Endothelial cell of umbilical vein (primary cell): ENCODE data around the gene ATOSA. TPM values are rescaled to one million over a fixed set of nuclear protein-coding genes. Genes with fewer than 3 reads are reported as not detected.

Experiments used
- BruUV-seq: library from RNA; stranded (reverse); fragments of 400-500 nt; replicated peaks from 2 replicates; lab custom pipeline; 2021; lab: Mats Ljungman, UMichigan
- CTCF ChIA-PET: fragments of 300-600, 350-600 bp; sonication (Branson Sonifier 250); formaldehyde crosslinking; loops from one replicate; lab custom pipeline; 2021; ENCODE audit warnings: antibody characterized with exemption, inconsistent platforms; lab: Charles Lee
- POLR2A ChIA-PET: fragments of 300-600, 350-600 bp; sonication (Branson Sonifier 250); formaldehyde crosslinking; loops from one replicate; lab custom pipeline; 2021; ENCODE audit warnings: antibody characterized with exemption, inconsistent platforms; lab: Charles Lee
- DNase-seq: peaks from one replicate; pipeline ENCODE4 v3.0.0-alpha.2; 2011; ENCODE audit warnings: low read depth, low spot score
- FAIRE-seq: peaks from 2 replicates; lab custom pipeline; 2011; peaks lifted over from hg19 to GRCh38; lab: Jason Lieb, UNC
- H2AFZ ChIP-seq: 2 replicates; pipeline ENCODE4 v1.6.0; 2012; ENCODE audit warnings: low read depth, low read length, control low read depth, inconsistent platforms
- H3K27ac ChIP-seq: 2 replicates; pipeline ENCODE4 v1.5.1; 2011; ENCODE audit warnings: low read depth, mild to moderate bottlenecking, control low read depth, low read length, moderate library complexity; ENCODE audit not compliant: insufficient read depth
- H3K27me3 ChIP-seq, 2 experiments: 2 replicates each; pipeline versions ENCODE4 v1.6.0 to v1.6.1; 2011; ENCODE audit warnings: low read length in 2 of 2, mixed read lengths in 1 of 2; ENCODE audit not compliant: control insufficient read depth in 2 of 2, insufficient read depth in 2 of 2
- H3K36me3 ChIP-seq, 2 experiments: 2 replicates in 1 of 2; 3 replicates in 1 of 2; pipeline ENCODE4 v1.5.1; 2011; ENCODE audit warnings: low read length in 2 of 2, mild to moderate bottlenecking in 1 of 2, moderate library complexity in 1 of 2; ENCODE audit not compliant: control insufficient read depth in 2 of 2, insufficient read depth in 2 of 2; ENCODE audit errors: extremely low read depth in 1 of 2
- H3K4me1 ChIP-seq: 3 replicates; pipeline ENCODE4 v1.5.1; 2011; ENCODE audit warnings: mild to moderate bottlenecking, low read length; ENCODE audit not compliant: control insufficient read depth, insufficient read depth; ENCODE audit errors: extremely low read depth
- H3K4me2 ChIP-seq: 2 replicates; pipeline ENCODE4 v1.6.1; 2011; ENCODE audit warnings: low read length, control low read depth, mixed read lengths; ENCODE audit not compliant: insufficient read depth
- H3K4me3 ChIP-seq, 3 experiments: fragments of 200-600 bp in 1 of 3; sonication (generic), shearing (Covaris generic) in 1 of 3; replicated peaks in 1 of 3; 2 replicates each; pipeline ENCODE4 v1.5.1; 2011 to 2016; ENCODE audit warnings: control low read depth in 3 of 3, low read length in 3 of 3, mild to moderate bottlenecking in 2 of 3, inconsistent platforms in 1 of 3, low read depth in 1 of 3, moderate library complexity in 1 of 3; ENCODE audit not compliant: insufficient read depth in 1 of 3
- H3K79me2 ChIP-seq: 2 replicates; pipeline ENCODE4 v1.6.0; 2012; ENCODE audit warnings: low read length, inconsistent platforms; ENCODE audit not compliant: control insufficient read depth, insufficient read depth
- H3K9ac ChIP-seq: replicated peaks from 2 replicates; pipeline ENCODE3; 2011; ENCODE audit warnings: low read length, control low read depth; ENCODE audit not compliant: insufficient read depth; ENCODE audit errors: extremely low read depth
- H3K9me1 ChIP-seq: replicated peaks from 3 replicates; pipeline ENCODE4 v1.6.0; 2011; ENCODE audit warnings: mild to moderate bottlenecking, low read length; ENCODE audit not compliant: control insufficient read depth, insufficient read depth; ENCODE audit errors: extremely low read depth
- H3K9me3 ChIP-seq: replicated peaks from 2 replicates; pipeline ENCODE4 v1.5.1; 2012; ENCODE audit warnings: low read length, inconsistent platforms; ENCODE audit not compliant: control insufficient read depth, insufficient read depth
- H4K20me1 ChIP-seq: replicated peaks from 2 replicates; pipeline ENCODE3; 2011; ENCODE audit warnings: mild to moderate bottlenecking, low read length; ENCODE audit not compliant: control insufficient read depth, insufficient read depth; ENCODE audit errors: extremely low read depth
- CTCF ChIP-seq, 2 donors: IDR thresholded peaks; 1 replicate in 1 of 2; 2 replicates in 1 of 2; pipeline ENCODE4 v1.5.1; 2011; ENCODE audit warnings: low read length in 2 of 2, mild to moderate bottlenecking in 2 of 2, moderate library complexity in 2 of 2, control low read depth in 1 of 2, inconsistent platforms in 1 of 2, low read depth in 1 of 2; ENCODE audit not compliant: insufficient read depth in 1 of 2; ENCODE audit errors: extremely low read depth in 1 of 2
- EZH2 ChIP-seq: IDR thresholded peaks from 2 replicates; pipeline ENCODE4 v1.6.1; 2012; ENCODE audit warnings: borderline replicate concordance, low read depth, mild to moderate bottlenecking, moderate library complexity, low read length, inconsistent platforms; ENCODE audit not compliant: severe bottlenecking
- FOS ChIP-seq: IDR thresholded peaks from 2 replicates; pipeline ENCODE4 v1.6.1; 2011; ENCODE audit warnings: mild to moderate bottlenecking, low read length, moderate library complexity, borderline replicate concordance; ENCODE audit not compliant: insufficient read depth
- GATA2 ChIP-seq: IDR thresholded peaks from 2 replicates; pipeline ENCODE4 v1.7.0; 2011; ENCODE audit warnings: low read depth, mild to moderate bottlenecking, moderate library complexity, mixed read lengths, low read length; ENCODE audit not compliant: insufficient read length, insufficient read depth
- JUN ChIP-seq: IDR thresholded peaks from 2 replicates; pipeline ENCODE4 v1.6.1; 2011; ENCODE audit warnings: borderline replicate concordance, low read depth; ENCODE audit not compliant: insufficient read length, insufficient read depth
- MYC ChIP-seq: IDR thresholded peaks from one replicate; pipeline ENCODE4 v1.6.1; 2011; ENCODE audit warnings: mild to moderate bottlenecking, low read depth, low read length
- POLR2AphosphoS5 ChIP-seq: IDR thresholded peaks from 2 replicates; pipeline ENCODE4 v1.6.1; 2012; ENCODE audit warnings: low read depth, mild to moderate bottlenecking, control low read depth, low read length, moderate library complexity; ENCODE audit not compliant: insufficient read depth
- dilution Hi-C: fragments of 300-500 bp; cut with MboI; formaldehyde crosslinking; loops from one replicate; pipeline ENCODE4 v1.15.0; 2019; ENCODE audit warnings: low sequenced_read_pairs; ENCODE audit not compliant: extremely low pct_ligation_motif_present
- intact Hi-C: fragments of 100-400 bp; cut with micrococcal nuclease; formaldehyde crosslinking; loops from one replicate; pipeline ENCODE4 v1.10.0; 2022
- polyA plus RNA-seq, 4 experiments: library from polyadenylated mRNA; depleted of rRNA in 3 of 4; stranded (reverse) in 3 of 4; unstranded in 1 of 4; fragments of >200 nt; gene quantifications; 2 replicates each; pipeline versions ENCODE4 v1.2.1 to v1.2.3, GENCODE V29; 2011 to 2012; ENCODE audit warnings: missing spikeins in 1 of 4
- total RNA-seq: library from RNA; stranded (reverse); gene quantifications from 2 replicates; pipeline ENCODE4 v1.2.3, GENCODE V29; 2021
- TF ChIP-seq, protein P1 (sequence below): IDR thresholded peaks from 2 replicates; pipeline ENCODE4 v1.6.1; 2011; ENCODE audit not compliant: insufficient read depth, insufficient read length

The ATOSA gene
- total and polyA plus RNA-seq, 2 donors (not counting 3 experiments of a cell fraction or from before 2014, with no cell fraction given), result 19.4 to 41.1 TPM

DNA sequence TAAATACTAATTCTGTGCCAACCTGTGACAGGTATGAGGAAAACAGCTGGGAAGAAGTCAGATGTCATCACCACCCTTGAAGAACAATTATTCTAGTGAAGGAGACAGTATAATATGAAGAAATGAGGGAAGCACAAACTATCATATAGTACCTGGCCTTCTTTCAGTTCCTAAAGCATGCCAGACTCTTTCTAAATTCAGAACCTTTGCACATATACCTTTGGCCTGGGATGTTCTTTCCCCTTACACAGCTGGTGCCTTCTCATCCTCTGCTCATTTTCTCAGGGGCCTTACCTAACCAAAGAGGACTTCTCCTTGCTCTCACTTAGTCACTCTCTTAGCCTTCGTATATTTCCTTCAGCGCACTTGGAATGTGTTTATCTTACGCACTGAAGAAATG, 19.0 kb downstream of the ATOSA start:
- FAIRE-seq, result no peak
- ChIA-PET CTCF (no interaction called here), POLR2A (no interaction called here)
- TF ChIP-seq GATA2 (no peak), CTCF (IDR thresholded peaks at IDR 0.05; ENCODE audit: extremely low read depth in 1 of 2, insufficient read depth in 1 of 2, low read depth in 1 of 2, low read length in 2 of 2) (no peak), JUN (no peak), POLR2AphosphoS5 (no peak), FOS (no peak), MYC (no peak), EZH2 (no peak)
- TF ChIP-seq, protein P1, sequence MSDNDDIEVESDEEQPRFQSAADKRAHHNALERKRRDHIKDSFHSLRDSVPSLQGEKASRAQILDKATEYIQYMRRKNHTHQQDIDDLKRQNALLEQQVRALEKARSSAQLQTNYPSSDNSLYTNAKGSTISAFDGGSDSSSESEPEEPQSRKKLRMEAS, result no peak
- no peaks in the 10 kb centered on the region for H4K20me1 ChIP-seq
- H3K27me3 ChIP-seq, result no peaks in the 10 kb centered on the region
- H3K9ac ChIP-seq, result no peak overlapping the region
- BruUV-seq, result no TSS peak
- H3K27ac ChIP-seq, result no peak overlapping the region
- intact Hi-C loops (no loop called here), dilution Hi-C loops (no loop called here)
- peaks cover 2 to 8% of the 10 kb centered on the region in 2 experiments for H3K36me3 ChIP-seq
- no peak for DNase-seq
- H3K9me3 ChIP-seq, result no peaks in the 10 kb centered on the region
- no peaks in the 10 kb centered on the region for H3K4me1 ChIP-seq
- no peaks in the 10 kb centered on the region for H3K9me1 ChIP-seq
- no peak overlapping the region for H3K4me3 ChIP-seq
- no peak overlapping the region for H3K4me2 ChIP-seq
- no peaks in the 10 kb centered on the region for H3K79me2 ChIP-seq
- no peak overlapping the region for H2AFZ ChIP-seq
